COLO829 (cell line): ENCODE measurements around the gene U2AF1L4.

Source experiments
- DNase-seq: peaks from one replicate; pipeline ENCODE4 v3.0.0; 2012; ENCODE audit warnings: low spot score

The U2AF1L4 gene

DNA sequence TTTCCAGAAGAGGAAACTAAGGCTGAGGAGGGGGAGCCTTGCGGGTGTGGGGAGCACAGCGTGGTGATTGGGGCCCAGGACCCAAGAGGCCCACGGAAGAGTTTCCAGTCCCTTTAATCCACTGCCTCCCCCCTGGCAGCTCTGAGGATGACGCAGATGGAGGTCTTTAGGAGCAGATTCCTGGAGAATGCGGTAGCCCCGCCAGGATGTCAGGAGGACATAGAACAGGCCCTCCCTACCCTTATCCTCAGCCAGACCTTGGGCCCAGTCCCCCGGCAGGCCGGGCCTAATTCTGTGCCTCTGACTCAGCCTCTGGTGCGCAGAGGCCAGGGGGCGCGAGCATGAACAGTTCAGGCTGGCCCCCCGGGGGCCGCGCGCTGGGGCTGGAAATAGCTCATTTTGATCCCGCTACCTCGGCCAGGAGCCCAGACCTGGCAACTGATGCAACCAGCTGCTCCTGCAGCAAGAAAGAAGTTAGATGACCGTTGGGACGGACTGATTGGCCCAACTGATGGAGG, 12.1 kb upstream of the U2AF1L4 start:
- no peak for DNase-seq

DNA sequence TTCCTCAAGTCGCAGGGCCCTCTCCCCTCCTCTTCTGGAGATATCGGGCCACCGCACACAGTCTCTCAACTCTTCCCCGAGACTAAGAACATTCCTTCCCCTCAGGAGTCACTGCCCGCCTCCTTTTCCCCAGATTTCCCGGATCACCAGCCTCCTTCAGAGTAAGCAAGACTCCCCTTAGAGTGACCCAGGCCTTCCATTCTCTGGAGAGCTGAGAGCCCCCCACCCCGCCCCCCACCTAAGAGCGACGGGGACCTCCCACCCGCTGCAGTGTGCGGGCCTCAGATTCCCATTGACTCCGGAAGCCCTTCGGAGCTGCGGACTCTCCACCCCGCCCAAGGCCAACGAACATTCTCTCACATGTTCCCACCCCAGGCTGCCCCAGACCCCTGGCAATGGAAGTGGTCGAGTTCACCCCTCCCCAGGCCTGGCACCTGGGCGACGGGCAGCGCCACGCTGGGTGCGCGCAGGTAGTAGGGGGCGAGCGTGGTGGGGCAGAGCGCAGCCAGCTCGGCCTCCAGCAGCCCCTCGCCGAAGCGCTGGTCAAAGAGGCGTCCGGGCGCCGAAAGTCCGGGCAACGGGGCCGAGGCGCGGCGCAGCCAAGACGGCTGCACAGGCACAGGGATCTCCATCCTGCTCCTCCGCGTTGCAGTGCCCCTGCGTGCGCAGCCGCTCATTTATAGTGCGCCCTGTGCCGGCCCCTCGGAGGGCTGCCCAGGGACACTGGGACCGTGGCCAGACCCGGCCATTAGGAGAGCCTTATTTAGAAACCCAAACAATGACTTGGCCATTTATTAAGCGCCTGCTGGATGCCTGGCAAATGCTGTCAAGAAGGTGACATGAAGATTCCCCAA, 11.4 kb upstream of the U2AF1L4 start, which contains the start of gene HSPB6:
Gene HSPB6 (minus strand): TSS at position 653 of the 854 bp plus-strand sequence. CDS start 21 bp downstream, at position 632.
- DNase-seq = no peak

DNA sequence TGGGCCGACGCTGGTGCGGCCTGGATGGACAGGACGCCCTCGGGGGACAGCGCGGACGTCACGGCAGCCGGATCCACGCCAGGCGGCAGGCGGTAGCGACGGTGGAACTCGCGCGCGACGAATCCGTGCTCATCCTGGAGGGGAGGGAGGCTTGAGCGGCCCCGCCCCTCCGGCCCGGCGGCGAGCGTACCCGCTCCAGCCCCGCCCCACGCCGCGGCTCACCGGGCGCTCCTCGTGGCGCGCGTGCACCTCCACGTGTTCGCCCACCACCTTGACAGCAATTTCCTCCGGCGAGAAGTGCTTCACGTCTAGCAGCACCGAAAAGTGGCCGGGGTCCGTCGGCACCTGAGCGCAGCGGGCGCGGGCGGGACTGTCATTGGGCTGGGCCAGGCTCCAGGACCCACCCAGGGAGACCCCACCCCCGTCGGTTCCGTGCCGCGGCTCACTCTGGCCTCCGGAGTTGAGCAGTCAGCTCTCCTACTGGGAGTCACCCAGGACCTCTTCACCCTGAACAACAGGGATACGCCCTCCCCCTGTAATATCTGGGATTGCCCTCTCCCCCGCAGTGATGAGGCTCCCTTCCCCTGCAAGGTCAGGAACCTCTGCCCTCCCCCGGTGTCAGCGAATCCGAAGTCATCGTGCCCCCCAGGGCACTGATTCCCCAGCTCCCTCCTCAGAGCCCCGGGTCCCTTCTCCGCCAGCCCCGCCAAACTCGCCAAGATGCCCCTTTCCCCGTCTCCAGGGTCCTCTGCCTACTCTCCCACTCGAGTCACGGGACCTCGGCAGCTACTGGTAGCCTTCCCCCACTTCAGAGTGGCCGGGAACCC, 10.5 kb upstream of the U2AF1L4 start:
- DNase-seq = no peak

DNA sequence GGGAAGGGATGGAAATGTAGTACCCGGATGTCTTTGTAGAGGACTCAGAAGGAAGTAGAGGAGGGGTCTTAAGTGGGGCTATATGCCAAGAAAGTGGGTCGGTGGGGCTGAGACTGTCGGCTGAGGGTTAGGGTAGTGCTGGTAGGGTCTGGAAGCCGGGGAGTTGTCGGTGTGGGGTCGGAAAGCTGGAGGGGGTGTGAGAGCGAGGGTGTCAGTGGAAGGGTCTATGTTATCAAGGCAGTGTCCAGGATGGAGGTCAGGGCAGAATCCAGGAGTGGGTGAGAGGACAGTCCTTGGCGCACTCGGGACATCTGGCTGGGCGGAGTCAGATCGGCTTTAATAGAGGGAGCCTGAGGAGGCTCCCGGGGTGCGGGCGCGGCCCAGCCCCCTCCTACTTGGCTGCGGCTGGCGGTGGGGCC, 9.9 kb upstream of the U2AF1L4 start:
- no peak for DNase-seq

DNA sequence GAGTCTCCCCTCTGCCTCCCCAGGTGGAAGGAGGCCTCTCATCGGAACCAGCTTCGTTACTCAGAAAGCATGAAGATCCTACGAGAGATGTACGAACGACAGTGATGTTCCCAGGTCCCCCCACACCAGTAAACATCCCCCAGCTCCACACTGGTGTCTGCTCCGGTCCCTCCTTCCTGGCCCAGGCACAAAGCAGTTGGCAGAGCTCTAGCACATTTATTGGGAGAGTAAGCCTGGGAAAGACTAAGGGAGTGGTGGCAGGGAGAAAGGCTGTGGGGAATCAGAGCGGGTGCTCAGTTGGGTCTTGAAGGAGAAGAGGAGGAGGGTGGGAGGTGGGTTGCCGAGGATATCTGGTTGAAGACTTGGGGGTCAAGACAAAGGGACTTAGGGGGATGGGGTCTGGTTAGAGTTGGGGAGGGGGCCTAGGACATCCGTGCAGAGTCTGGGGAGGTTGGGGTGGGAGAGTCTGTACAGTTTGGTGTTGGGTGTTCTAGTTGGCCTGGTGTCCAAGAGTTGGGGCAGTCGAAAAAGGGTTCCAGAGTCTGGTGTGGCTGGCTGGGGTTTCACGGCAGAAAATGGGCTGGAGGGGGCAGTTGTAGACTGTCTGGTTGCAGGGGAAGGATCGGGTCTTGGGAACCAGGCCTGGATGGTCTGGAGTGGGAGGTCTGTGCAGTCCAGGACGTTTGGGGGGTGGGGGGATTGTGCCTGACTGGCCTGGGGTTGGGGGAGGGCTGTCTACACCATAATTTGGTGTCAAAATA, 9.3 kb upstream of the U2AF1L4 start:
- no peak for DNase-seq

DNA sequence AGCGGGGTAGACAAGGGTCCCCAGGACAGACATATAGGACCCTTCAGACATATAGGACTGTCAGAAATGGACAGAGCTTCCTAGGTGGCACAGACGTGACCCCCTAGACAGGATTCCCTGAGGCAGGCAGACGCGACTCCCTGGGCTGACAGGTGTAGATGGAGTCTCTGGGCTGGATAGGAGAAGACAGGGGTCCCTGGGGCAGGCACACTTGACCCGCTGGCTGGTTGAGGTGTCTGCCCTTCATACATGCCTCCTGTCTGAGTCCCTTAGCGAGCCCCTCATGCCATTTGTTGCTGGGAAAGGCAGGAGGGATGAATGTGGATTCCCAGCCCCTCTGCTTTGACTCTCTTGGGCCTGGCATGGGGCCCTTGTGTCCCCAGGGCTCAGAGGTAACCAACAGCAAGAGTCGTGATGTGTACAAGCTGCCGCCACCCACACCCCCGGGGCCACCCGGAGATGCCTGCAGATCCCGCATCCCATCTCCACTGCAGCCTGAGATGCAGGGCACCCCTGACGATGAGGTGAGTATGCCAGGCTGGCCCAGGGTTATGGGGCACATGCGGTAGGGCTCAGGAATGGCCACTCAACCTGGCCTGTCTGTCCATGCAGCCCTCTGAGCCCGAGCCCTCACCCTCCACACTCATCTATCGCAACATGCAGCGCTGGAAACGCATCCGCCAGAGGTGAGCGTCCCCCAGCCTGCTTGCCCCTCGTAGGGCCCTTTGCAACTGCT, 8.6 kb upstream of the U2AF1L4 start:
- DNase-seq = no peak

DNA sequence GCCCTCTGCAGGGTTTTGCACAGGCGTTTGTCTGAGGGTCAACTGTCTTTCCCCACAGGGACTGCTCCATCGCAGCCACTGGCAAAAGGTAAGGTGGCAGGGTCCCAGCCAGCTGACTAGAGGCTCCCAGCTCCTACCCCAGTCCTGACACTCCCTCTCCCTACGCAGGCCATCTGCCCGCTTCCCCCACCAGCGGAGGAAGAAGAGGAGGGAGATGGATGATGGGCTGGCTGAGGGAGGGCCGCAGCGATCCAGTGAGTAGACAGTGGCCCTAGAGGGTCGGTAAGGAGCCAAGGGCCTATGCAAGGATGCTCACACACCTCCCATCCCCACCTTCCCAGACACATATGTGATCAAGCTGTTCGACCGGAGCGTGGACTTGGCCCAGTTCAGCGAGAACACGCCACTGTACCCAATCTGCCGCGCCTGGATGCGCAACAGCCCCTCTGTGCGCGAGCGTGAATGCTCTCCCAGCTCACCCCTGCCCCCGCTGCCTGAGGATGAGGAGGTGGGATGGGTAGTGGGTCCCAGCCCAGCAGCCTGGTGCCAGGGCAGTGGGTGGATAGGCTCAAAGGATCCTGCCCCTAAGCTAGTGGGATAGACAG, 7.6 kb upstream of the U2AF1L4 start:
- no peak for DNase-seq

DNA sequence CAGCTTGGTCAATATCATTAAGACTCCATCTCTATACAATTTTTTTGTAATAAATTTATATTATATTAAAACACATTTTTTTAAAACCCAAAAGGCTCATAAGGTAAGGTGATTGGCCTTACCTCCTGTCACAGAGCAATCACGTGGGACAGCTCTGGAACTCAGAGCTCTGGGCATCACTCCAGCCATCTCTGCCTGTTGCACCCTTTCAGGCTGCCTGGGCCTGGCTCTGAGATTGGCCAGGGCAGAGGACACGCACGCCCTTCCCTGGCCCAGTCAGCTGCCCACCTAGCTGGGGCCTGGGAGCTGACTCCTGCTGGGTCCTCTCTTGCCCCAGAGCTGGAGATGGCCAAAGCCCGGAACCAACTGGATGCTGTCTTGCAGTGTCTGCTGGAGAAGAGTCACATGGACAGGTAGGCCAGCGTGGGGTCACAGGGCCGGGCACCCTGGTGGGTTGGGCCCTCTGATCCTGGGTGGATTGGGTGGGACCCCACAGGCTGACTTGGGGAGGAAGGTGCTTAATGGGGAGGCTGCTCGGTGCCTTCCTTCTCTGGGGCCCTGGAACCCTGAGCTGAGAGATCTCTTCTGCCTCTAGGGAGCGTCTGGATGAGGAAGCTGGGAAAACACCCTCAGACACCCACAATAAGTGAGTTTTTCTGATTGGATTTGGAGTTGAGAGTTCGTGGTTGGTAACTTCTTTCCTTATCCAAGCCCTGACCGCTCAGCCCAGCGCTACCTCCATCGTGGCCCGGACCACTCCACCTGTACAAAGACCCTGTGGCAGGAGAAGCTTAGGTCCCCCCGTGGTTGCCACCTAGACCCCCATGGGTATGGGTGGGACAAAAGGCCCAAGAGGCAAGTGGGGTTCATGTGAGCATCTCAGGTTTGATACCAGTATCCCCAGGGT, 6.9 kb upstream of the U2AF1L4 start:
- no peak for DNase-seq

DNA sequence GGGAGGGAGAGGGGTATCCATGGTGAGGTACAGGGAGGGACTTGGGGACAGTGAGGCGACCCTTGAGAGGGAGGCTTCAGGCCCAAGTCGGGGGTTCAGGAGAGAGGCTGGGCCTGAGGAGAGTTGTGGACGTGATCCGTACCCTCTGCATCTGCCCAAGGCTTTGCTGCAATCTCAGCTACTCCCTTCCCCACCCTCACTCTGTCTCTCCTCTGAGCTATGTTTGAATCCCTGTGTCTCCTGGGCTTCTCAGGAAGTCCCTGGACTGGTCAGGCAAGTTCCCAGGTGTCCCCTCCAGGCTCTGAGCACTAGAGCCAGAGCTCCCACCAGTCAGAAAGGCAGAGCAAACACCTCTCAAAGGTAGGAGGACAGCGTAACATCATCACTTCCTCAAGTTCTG, 4.9 kb upstream of the U2AF1L4 start:
- no peak for DNase-seq

DNA sequence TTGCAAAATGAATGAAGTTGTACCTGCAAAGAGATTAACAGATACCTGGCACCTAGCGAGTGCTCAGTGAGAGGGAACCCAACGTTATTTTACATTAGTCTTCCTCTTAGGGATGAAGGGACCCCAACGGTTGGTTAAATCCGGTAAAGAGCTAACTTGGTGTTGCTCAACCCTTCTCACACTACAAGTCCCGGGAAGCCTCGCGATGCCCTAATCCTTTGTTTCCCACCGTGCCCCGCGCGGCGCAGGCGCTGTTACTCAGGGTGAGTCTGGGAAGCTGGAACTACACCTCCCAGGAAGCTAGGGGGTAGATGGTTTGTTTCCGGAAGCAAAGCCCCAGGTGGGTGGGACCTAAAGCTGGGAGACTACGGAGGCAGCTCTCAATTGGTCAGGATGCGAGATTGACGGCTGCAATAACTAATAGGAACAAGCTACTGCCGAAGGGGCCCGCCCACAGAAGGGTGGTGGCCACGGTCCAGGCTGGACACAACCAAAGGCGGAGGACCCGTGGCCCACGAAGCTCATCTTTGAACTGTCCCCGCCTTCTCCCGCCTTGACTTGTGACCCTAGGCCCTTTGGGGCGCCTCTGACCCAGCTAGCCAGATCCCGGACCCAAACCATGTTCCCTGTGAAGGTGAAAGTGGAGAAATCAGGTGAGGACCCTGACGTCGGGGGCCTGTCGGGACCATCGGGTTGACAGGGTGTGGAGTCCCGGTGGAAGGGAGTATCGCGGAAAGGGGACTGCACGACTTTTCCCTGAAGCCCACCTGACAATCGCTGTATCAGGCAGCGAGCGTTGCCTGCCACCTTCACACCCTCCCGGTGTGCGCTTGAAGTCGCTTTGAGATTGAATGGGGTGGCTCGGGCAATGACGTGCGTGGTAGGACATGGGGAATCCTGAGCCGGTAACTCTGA, 3.1 kb upstream of the U2AF1L4 start, which contains the start of gene LIN37:
Gene LIN37 (plus strand): TSS at position 471 of the 915 bp plus-strand sequence. CDS start 149 bp downstream, at position 620.
- DNase-seq = peak; percentile 96

DNA sequence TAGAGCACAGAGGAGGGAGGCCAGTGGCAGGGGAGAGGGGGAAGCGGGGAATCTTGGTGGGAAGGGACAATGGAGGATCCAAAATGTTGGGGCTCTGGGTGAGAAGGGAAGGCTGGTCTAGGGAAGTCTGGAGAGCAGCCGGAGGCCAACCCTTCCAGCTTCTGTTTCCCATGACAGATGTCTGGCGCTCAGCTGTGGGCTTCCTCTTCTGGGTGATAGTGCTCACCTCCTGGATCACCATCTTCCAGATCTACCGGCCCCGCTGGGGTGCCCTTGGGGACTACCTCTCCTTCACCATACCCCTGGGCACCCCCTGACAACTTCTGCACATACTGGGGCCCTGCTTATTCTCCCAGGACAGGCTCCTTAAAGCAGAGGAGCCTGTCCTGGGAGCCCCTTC, 1.3 kb upstream of the U2AF1L4 start:
- DNase-seq = no peak

DNA sequence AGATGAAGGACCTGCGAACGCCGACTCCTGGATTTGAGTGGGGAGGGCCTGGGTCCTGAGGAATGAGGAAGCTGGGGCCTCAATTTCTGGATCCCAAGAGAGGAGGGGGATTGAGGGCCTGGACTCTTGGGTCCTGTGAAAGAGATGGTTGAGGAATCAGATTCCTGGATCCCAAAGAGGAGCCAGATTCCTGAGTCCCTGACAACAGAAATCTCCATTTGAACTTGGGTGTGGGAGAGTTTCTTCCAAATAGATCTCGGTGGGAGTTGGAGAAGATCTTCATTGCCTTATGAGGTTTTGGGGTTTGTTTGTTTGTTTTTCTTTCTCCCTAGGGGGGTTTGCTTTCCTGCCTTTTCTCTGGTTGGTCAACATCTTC, 857 bp upstream of the U2AF1L4 start:
- DNase-seq = no peak

DNA sequence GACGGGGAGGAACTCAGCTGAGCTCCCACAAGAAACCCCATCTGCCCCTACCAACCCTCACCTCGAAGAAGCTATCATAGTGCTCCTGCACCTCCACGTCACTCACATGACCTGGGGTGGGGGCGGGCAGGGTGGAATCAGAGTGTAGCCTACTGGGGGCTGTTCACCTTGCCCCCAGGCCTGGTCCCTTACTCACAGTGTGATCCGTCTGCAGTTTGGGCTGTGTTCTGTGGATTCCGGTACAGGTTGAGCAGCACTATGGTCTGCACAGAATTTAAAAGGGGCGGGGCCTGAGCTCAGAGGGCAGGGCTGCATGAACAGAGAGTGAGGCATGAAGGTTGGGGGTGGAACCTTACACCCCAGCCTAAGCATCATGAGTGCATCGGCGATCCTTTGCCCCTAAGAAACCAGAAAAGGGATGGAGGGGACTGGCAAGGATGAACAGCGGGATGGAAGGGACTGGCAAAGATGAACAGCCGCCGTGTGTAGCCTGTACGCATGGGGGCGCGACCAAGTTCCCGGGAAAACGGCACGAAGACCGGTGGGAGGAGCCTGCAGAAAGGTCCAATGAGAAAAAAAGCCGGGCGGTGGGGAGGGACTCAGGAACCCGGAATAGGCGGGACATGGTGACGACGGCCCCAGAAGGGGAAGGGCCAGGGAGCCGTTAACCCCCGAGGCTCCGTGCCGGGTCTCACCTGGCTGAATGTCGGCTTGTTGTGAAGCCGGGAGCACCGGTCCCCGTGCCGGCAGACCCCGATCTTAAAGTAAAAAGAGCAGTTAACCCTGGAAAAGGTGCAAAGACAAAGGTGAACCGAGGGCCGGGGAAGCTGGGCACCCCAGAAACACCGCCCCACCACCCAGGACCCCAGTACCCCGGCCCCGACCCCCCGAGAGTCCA, 539 bp downstream of the U2AF1L4 start:
- DNase-seq = peak; percentile 93

DNA sequence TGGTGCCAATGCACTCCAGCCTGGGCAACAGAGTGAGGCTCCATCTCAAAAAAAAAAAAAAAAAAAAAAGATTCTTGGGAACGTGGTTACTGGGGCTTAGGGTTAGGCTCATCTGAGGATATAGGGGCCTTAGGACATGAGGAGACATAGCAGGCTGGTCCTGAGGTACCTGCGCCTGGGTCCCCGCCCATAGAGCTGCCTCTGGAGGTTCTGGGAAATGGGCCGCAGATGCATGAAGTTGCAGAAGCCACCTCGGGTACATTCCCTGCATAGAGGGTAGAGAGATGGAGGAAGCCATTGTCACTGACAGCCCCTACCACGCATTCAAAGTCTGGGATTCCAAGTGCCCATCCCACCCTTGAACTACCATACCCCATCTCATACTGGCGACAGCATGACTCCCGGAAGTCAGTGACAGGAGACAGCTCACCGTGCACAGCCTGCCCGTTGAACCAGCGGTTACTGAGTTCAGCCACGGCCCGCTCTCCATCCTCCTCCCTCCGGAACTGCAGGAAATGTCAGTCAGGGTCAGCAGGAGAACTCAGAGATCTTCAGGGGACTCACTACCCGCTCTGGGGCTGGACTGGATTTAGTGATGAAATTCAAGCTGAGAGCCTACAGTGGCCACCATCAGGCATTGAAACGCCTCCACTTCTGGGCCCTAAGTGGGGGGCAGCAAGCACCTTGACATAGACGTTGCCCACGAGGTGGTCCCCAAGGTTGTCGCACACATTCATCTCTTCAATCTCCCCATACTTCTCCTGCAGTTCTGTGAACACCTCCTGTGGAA, 1.4 kb downstream of the U2AF1L4 start:
- no peak for DNase-seq

DNA sequence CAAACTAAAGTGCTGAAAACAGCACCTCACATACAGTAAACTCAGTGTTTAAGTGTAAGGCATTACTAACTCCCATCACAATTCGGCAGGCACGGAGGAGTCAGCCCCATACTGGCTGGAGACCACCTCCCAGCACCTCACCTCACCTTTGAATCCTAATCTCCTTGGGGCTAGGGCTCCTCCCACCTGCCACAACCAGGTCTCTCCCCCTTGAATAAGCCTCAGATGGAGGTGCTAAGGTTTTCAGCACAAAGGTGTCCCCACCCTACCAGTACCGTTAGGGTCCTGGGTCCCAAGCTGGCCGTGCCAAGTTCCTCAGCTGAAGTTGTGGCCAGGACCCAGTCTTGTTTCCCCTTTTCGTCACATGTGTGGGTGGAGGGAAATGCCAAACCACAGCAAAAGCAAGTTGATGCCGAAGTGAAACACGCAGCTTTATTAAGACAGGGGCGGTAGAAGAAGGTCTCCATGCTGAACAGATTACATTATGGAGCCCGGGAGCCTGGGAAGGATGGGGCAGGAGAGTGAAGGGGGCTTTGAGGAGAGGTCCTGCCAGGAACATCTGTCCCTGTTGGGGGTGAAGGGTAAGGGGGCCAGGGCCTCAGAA, 3.0 kb downstream of the U2AF1L4 start, which contains the start of gene IGFLR1:
Gene IGFLR1 (minus strand): TSS at position 332 of the 604 bp plus-strand sequence. CDS start 1,272 bp downstream, outside the sequence.
- DNase-seq = no peak

DNA sequence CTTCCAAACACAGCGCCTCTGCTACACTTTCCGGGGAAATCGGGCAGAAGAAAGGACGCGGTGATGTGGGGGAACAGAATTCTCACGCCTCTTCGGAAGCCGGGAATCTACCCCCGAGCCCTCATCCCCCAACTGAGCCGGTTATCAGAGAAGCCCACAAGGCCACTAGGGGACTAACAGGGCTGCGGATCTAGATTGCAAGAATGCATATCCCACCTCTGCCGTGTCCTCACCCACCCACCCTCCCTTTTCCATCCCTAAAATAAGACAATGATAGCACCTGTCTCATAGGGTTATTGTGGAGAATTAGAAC, 4.1 kb downstream of the U2AF1L4 start:
- DNase-seq = no peak
